Liver (tissue), 9 donors: ENCODE results near the gene AOPEP. TPM values are rescaled to one million over a fixed set of nuclear protein-coding genes. Genes with fewer than 3 reads are reported as not detected.

Source experiments
- DNase-seq: peaks from one replicate; pipeline ENCODE4 v3.0.0-alpha.2; 2017; ENCODE audit warnings: low spot score
- H3K27ac ChIP-seq, 2 donors: one replicate each; pipeline ENCODE4 v1.7.0; 2013; ENCODE audit warnings: inconsistent platforms in 2 of 2, low read length in 2 of 2, control low read depth in 1 of 2, low read depth in 1 of 2, mild to moderate bottlenecking in 1 of 2
- H3K27me3 ChIP-seq, 4 donors: one replicate each; pipeline versions ENCODE4 v1.6.1 to v1.7.0; 2013; ENCODE audit warnings: low read length in 3 of 4, inconsistent platforms in 1 of 4, mild to moderate bottlenecking in 1 of 4, moderate library complexity in 1 of 4; ENCODE audit not compliant: control insufficient read depth in 4 of 4, insufficient read depth in 4 of 4
- H3K36me3 ChIP-seq, 4 donors: one replicate each; pipeline versions ENCODE4 v1.6.1 to v1.7.0; 2013; ENCODE audit warnings: low read length in 3 of 4, mild to moderate bottlenecking in 3 of 4, low read depth in 1 of 4, moderate library complexity in 1 of 4; ENCODE audit not compliant: control insufficient read depth in 4 of 4, insufficient read depth in 3 of 4
- H3K4me1 ChIP-seq, 4 donors: one replicate each; pipeline versions ENCODE4 v1.6.1 to v1.7.0; 2013; ENCODE audit warnings: low read length in 3 of 4, mild to moderate bottlenecking in 3 of 4, moderate library complexity in 1 of 4; ENCODE audit not compliant: control insufficient read depth in 4 of 4, insufficient read depth in 4 of 4
- H3K4me3 ChIP-seq, 3 donors: one replicate each; pipeline versions ENCODE4 v1.6.1 to v1.7.0; 2013; ENCODE audit warnings: low read length in 3 of 3, control low read depth in 1 of 3, low read depth in 1 of 3, mild to moderate bottlenecking in 1 of 3
- H3K9ac ChIP-seq, 2 donors: one replicate each; pipeline ENCODE4 v1.7.0; 2013; ENCODE audit warnings: low read length in 2 of 2, mild to moderate bottlenecking in 2 of 2, moderate library complexity in 2 of 2, control low read depth in 1 of 2, low read depth in 1 of 2
- H3K9me3 ChIP-seq, 4 donors: one replicate each; pipeline versions ENCODE4 v1.6.1 to v1.7.0; 2013; ENCODE audit warnings: low read length in 3 of 4; ENCODE audit not compliant: control insufficient read depth in 4 of 4
- ATF3 ChIP-seq: IDR thresholded peaks from 2 replicates; pipeline ENCODE4 v1.6.1; 2016; ENCODE audit warnings: antibody characterized with exemption
- CTCF ChIP-seq: fragments of 150-350 bp; IDR thresholded peaks from 2 replicates; pipeline ENCODE4 v1.5.1; 2017; ENCODE audit warnings: improper control_type of control experiment, low read depth, low read length; ENCODE audit not compliant: missing input control
- FOXA1 ChIP-seq: IDR thresholded peaks from 2 replicates; pipeline ENCODE4 v1.6.1; 2016; ENCODE audit warnings: antibody characterized with exemption
- FOXA2 ChIP-seq: IDR thresholded peaks from 2 replicates; pipeline ENCODE4 v1.6.1; 2016; ENCODE audit warnings: antibody characterized with exemption
- GABPA ChIP-seq, 2 donors: IDR thresholded peaks in 1 of 2; conservative IDR thresholded peaks in 1 of 2; 2 replicates each; pipeline ENCODE4 v1.6.1; 2016; ENCODE audit warnings: antibody characterized with exemption in 2 of 2, mild to moderate bottlenecking in 1 of 2, moderate library complexity in 1 of 2
- HNF4A ChIP-seq, 2 donors: conservative IDR thresholded peaks; 2 replicates each; pipeline ENCODE4 v1.6.1; 2016; ENCODE audit warnings: antibody characterized with exemption in 2 of 2, mild to moderate bottlenecking in 2 of 2
- HNF4G ChIP-seq: IDR thresholded peaks from 2 replicates; pipeline ENCODE4 v1.6.1; 2016; ENCODE audit warnings: antibody characterized with exemption
- JUND ChIP-seq, 2 donors: IDR thresholded peaks; 2 replicates each; pipeline ENCODE4 v1.6.1; 2016; ENCODE audit warnings: antibody characterized with exemption in 2 of 2
- MAX ChIP-seq: IDR thresholded peaks from 2 replicates; pipeline ENCODE4 v1.6.1; 2016; ENCODE audit warnings: antibody characterized with exemption
- NR2F2 ChIP-seq: IDR thresholded peaks from 2 replicates; pipeline ENCODE4 v1.6.1; 2016; ENCODE audit warnings: antibody characterized with exemption
- RAD21 ChIP-seq, 2 donors: IDR thresholded peaks; 2 replicates each; pipeline ENCODE4 v1.6.1; 2016; ENCODE audit warnings: antibody characterized with exemption in 2 of 2, mild to moderate bottlenecking in 2 of 2
- REST ChIP-seq: IDR thresholded peaks from 2 replicates; pipeline ENCODE4 v1.6.1; 2016; ENCODE audit warnings: antibody characterized with exemption, mild to moderate bottlenecking
- TAF1 ChIP-seq: conservative IDR thresholded peaks from 2 replicates; pipeline ENCODE4 v1.6.1; 2016; ENCODE audit warnings: antibody characterized with exemption, mild to moderate bottlenecking
- YY1 ChIP-seq: IDR thresholded peaks from 2 replicates; pipeline ENCODE4 v1.6.1; 2016; ENCODE audit warnings: antibody characterized with exemption, mild to moderate bottlenecking
- ZBTB33 ChIP-seq: IDR thresholded peaks from 2 replicates; pipeline ENCODE4 v1.6.1; 2016; ENCODE audit warnings: antibody characterized with exemption
- WGBS: extraction: QIAGEN DNeasy Blood & Tissue Kit; methylation state at CpG from one replicate; pipeline ENCODE4 v1.1.7; 2013; 5-methylcytosine and 5-hydroxymethylcytosine counted together
- polyA plus RNA-seq, 2 donors: library from polyadenylated mRNA; stranded (reverse) in 1 of 2; unstranded in 1 of 2; fragments of 200-250 nt in 1 of 2; fragments of >200 nt in 1 of 2; fragmentation: Nextera tagmentation in 1 of 2; extraction: Ambion mirVana in 1 of 2; gene quantifications; one replicate each; pipeline versions ENCODE4 v1.2.1 to v1.2.3, GENCODE V29; 2013 to 2015
- total RNA-seq, 2 donors: library from RNA; depleted of rRNA; stranded (reverse); fragments of >200 nt; gene quantifications; one replicate each; pipeline ENCODE4 v1.2.3, GENCODE V29; 2014
- donor health status: healthy.
- donor health status: healthy.
- donor health status: healthy.
- donor health status: healthy.
- donor health status: healthy.

AOPEP gene
- total and polyA plus RNA-seq, 4 donors, result 22.2 to 77.1 (median 34.8) TPM

GRCh38 chr9:94818178-94818541 is 91.7 kb downstream of the AOPEP start:
- Histone ChIP-seq H3K4me1 (no peaks in the 10 kb centered on the region), H3K27me3 (no peaks in the 10 kb centered on the region), H3K4me3 (no peak overlapping the region), H3K9me3 (no peaks in the 10 kb centered on the region), H3K9ac (no peak overlapping the region), H3K27ac (no peak overlapping the region), H3K36me3 (no peaks in the 10 kb centered on the region)
- WGBS, result 98% methylated on average over 2 of the region's 2 CpGs
- TF ChIP-seq ATF3 (no peak), HNF4G (no peak), RAD21 (IDR thresholded peaks at IDR 0.05) (no peak), GABPA (IDR thresholded peaks at IDR 0.05 in 1 of 2, conservative IDR thresholded peaks at IDR 0.05 in 1 of 2) (no peak), FOXA1 (no peak), YY1 (no peak), MAX (no peak), NR2F2 (no peak), HNF4A (conservative IDR thresholded peaks at IDR 0.05) (no peak)
- no peak for DNase-seq

GRCh38 chr9:94819161-94819687 is 92.7 kb downstream of the AOPEP start:
- DNase-seq, result no peak
- Histone ChIP-seq H3K27ac (no peak overlapping the region), H3K9ac (no peak overlapping the region), H3K36me3 (no peaks in the 10 kb centered on the region), H3K9me3 (no peaks in the 10 kb centered on the region), H3K4me3 (no peak overlapping the region), H3K27me3 (no peaks in the 10 kb centered on the region), H3K4me1 (no peaks in the 10 kb centered on the region)
- 90% methylated on average over 8 of the region's 8 CpGs for WGBS
- TF ChIP-seq ZBTB33 (no peak), FOXA1 (no peak), JUND (IDR thresholded peaks at IDR 0.05) (no peak), FOXA2 (no peak), REST (no peak), HNF4A (conservative IDR thresholded peaks at IDR 0.05) (no peak), NR2F2 (no peak), TAF1 (no peak), MAX (no peak), CTCF (no peak), ATF3 (no peak), HNF4G (no peak), YY1 (no peak)
